HCT116 (cell line): Measurements from ENCODE around the gene CHST11.

Experiments used
- ELF1 ChIP-seq: IDR thresholded peaks from 2 replicates; pipeline ENCODE4 v1.6.1; 2012; ENCODE audit warnings: low read depth, borderline replicate concordance
- FOSL1 ChIP-seq: IDR thresholded peaks from 2 replicates; pipeline ENCODE4 v1.6.1; 2012; ENCODE audit warnings: low read depth
- POLR2A ChIP-seq: IDR thresholded peaks from 2 replicates; pipeline ENCODE4 v1.7.0; 2011; ENCODE audit warnings: borderline replicate concordance; ENCODE audit not compliant: insufficient read depth, insufficient read length; ENCODE audit errors: extremely low read depth
- POLR2AphosphoS5 ChIP-seq: IDR thresholded peaks from 2 replicates; pipeline ENCODE4 v1.6.1; 2011; ENCODE audit warnings: mild to moderate bottlenecking, low read depth, low read length, moderate library complexity
- YY1 ChIP-seq: IDR thresholded peaks from 2 replicates; pipeline ENCODE4 v1.6.1; 2011; ENCODE audit warnings: low read length, low read depth, moderate library complexity, mild to moderate bottlenecking; ENCODE audit not compliant: insufficient replicate concordance; ENCODE audit errors: extremely low read depth
- ZNF274 ChIP-seq: fragments of 200-500 bp; sonication (Bioruptor generic); IDR thresholded peaks from 2 replicates; pipeline ENCODE4 v1.6.1; 2014; ENCODE audit warnings: mild to moderate bottlenecking, low read depth, low read length, inconsistent platforms
- TF ChIP-seq, protein P1 (sequence below), 3 experiments: fragments of 200-600 bp in 1 of 3; sonication (generic) in 1 of 3; IDR thresholded peaks in 2 of 3; conservative IDR thresholded peaks in 1 of 3; 2 replicates each; pipeline ENCODE4 v1.5.1; 2012 to 2017; ENCODE audit warnings: low read depth in 2 of 3, low read length in 2 of 3, antibody characterized with exemption in 1 of 3, borderline replicate concordance in 1 of 3, control low read depth in 1 of 3, mild to moderate bottlenecking in 1 of 3, mixed read lengths in 1 of 3, mixed run types in 1 of 3, moderate library complexity in 1 of 3; ENCODE audit not compliant: insufficient read depth in 1 of 3
- TF ChIP-seq, protein P2 (sequence below): IDR thresholded peaks from 2 replicates; pipeline ENCODE4 v1.6.1; 2012

DNA sequence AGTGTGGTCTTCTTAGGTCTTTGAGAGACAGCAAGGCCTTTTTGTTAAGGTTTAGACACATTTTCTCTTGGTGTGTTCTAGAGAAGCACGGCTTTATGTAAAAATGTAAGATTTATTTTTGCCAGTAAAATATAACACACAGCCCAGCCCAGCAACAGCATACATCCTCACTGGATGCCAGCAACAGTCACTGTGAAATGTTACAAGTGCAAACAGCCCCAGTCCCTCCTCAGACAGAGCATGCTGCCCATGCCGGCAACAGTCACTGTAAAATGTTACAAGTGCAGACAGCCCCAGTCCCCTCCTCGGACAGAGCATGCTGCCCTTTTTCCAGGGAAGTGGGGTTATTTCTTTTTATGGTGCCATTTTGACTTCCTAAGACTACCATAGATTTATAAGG lies 207.6 kb downstream of the CHST11 start:
- TF ChIP-seq POLR2AphosphoS5: no peak
- no peak for TF ChIP-seq ELF1
- TF ChIP-seq, protein P1, sequence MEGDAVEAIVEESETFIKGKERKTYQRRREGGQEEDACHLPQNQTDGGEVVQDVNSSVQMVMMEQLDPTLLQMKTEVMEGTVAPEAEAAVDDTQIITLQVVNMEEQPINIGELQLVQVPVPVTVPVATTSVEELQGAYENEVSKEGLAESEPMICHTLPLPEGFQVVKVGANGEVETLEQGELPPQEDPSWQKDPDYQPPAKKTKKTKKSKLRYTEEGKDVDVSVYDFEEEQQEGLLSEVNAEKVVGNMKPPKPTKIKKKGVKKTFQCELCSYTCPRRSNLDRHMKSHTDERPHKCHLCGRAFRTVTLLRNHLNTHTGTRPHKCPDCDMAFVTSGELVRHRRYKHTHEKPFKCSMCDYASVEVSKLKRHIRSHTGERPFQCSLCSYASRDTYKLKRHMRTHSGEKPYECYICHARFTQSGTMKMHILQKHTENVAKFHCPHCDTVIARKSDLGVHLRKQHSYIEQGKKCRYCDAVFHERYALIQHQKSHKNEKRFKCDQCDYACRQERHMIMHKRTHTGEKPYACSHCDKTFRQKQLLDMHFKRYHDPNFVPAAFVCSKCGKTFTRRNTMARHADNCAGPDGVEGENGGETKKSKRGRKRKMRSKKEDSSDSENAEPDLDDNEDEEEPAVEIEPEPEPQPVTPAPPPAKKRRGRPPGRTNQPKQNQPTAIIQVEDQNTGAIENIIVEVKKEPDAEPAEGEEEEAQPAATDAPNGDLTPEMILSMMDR (IDR thresholded peaks at IDR 0.05 in 2 of 3, conservative IDR thresholded peaks at IDR 0.05 in 1 of 3; ENCODE audit: borderline replicate concordance in 1 of 3, insufficient read depth in 1 of 3, low read depth in 2 of 3, low read length in 2 of 3): no peak
- no peak for TF ChIP-seq POLR2A
- TF ChIP-seq FOSL1: no peak
- no peak for TF ChIP-seq YY1
- TF ChIP-seq, protein P2, sequence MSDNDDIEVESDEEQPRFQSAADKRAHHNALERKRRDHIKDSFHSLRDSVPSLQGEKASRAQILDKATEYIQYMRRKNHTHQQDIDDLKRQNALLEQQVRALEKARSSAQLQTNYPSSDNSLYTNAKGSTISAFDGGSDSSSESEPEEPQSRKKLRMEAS: no peak
- TF ChIP-seq ZNF274: no peak
